ENCODE results near the gene KLHL3. TPM values are rescaled to one million over a fixed set of nuclear protein-coding genes. Genes with fewer than 3 reads are reported as not detected.
"Not testable (repeated sequence)": the region's sequence is repeated elsewhere in the genome, so short reads cannot be mapped to it uniquely, and the experiment has no call there.

KLHL3 gene
- 1 to 10 TPM; 1.9 to 8.5 (median 3.3) TPM for total RNA-seq
- long read RNA-seq, partial matches to known transcripts: 0 of 2 reads
- long read RNA-seq, other reads (novel, unspliced or antisense): 2 of 2 reads

DNA sequence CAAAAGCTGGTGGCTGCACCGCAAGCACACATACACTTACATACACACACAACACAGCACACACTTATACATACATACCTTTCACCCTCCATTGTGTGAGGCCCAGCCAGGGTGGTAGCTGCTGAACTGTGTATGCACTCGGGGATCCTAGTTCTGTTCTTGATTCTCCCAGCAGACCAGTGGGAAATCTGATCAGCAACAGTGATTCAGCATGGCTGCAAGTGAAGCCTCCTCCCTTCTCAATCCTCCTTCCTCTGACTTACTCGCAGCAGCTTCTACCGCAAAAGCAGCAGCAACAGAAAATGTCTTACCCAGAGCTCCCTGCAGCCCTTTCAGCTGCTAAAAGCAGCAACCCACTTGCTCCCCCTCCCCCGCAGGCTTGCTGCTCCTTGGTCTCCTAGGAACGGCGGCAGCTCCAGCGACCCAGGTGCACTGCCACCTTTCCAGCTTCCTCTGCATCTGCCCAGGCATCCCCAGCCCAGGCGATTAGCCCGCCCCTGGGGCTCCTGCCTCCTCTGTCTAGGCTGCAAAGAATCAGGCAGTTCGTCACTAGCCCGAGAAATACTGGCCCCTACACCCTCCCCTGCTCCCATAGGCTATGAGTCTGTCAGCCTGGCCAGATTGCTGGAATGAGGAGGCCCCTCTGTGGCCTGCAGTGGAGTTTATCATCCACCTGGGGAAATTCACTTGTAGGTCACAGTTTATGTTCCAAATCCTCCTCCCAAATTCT, at the start of gene KLHL3:
Gene KLHL3 (minus strand): TSS at position 535 of the 730 bp plus-strand sequence. CDS start 443 bp downstream, at position 92.
- Histone ChIP-seq H3K27me3 (no peaks in the 10 kb centered on the region), H3K4me1 (peaks cover 0 to 43% (median 4%) of the 10 kb centered on the region in 4 donors), H3K4me3 (peak within 1 kb of the TSS; percentile 23 to 60 (median 48)), H3K27ac (peak within 1 kb of the TSS; percentile 17 to 67 (median 67)), H3K9me3 (no peaks in the 10 kb centered on the region), H3K36me3 (no peaks in the 10 kb centered on the region)
- ATAC-seq (peak; percentile 56 to 78 (median 68)), DNase-seq (peak; percentile 43 to 65 (median 64))
- peak in 3 of 4 donors; percentile 28 to 53 (median 47) for TF ChIP-seq CTCF (IDR thresholded peaks at IDR 0.05)
- TF ChIP-seq POLR2A (IDR thresholded peaks at IDR 0.05): no peak
- intact Hi-C loops (cut with DNase I): no loop called here
- whole genome bisulfite sequencing (ENCODE audit: insufficient coverage, low coverage, low lambda C conversion rate, missing lambda C conversion rate): 0% methylated on average over 9 of the region's 12 CpGs

GRCh38 chr5:137782984-137783536, 47.2 kb upstream of the KLHL3 start:
- Histone ChIP-seq H3K9me3 (no peaks in the 10 kb centered on the region), H3K27ac (no peak overlapping the region), H3K4me3 (no peak overlapping the region), H3K4me1 (no peaks in the 10 kb centered on the region), H3K27me3 (no peaks in the 10 kb centered on the region), H3K36me3 (no peaks in the 10 kb centered on the region)
- intact Hi-C loops (cut with DNase I): no loop called here
- TF ChIP-seq POLR2A (IDR thresholded peaks at IDR 0.05) (no peak), CTCF (IDR thresholded peaks at IDR 0.05) (no peak)
- WGBS (ENCODE audit: insufficient coverage, low coverage, low lambda C conversion rate, missing lambda C conversion rate): 50% methylated on average over 2 of the region's 4 CpGs
- DNase-seq (no peak), ATAC-seq (no peak)

DNA sequence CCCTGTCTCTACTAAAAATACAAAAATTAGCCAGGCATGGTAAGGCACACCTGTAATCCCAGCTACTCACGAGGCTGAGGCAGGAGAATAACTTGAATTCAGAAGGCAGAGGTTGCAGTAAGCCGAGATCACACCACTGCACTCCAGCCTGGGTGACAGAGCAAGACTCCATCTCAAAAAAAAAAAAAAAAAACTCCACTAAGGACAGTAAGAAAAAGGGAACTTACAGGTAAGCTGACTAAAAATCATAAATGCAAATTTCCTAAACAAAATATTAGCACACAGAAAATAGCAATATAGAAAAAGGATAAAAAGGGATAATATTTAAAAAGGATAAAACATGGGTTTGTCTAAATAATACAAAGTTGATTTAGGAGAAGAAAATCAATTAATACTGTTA, 46.2 kb upstream of the KLHL3 start:
- no peak for ATAC-seq
- no peak for DNase-seq
- Histone ChIP-seq H3K9me3 (no peaks in the 10 kb centered on the region), H3K4me3 (no peak overlapping the region), H3K36me3 (no peaks in the 10 kb centered on the region), H3K4me1 (no peaks in the 10 kb centered on the region), H3K27ac (no peak overlapping the region), H3K27me3 (no peaks in the 10 kb centered on the region)
- TF ChIP-seq CTCF (IDR thresholded peaks at IDR 0.05) (no peak), POLR2A (IDR thresholded peaks at IDR 0.05) (no peak)
- 100% methylated on average over 2 of the region's 2 CpGs for WGBS (ENCODE audit: insufficient coverage, low coverage, low lambda C conversion rate, missing lambda C conversion rate)
- intact Hi-C loops (cut with DNase I): no loop called here

- H3K36me3 ChIP-seq: no peaks in the 10 kb centered on the region
- no peaks in the 10 kb centered on the region for H3K27me3 ChIP-seq
- WGBS (ENCODE audit: insufficient coverage, low coverage, low lambda C conversion rate, missing lambda C conversion rate): 42% methylated on average over 2 of the region's 2 CpGs
- H3K4me3 ChIP-seq: no peak overlapping the region
- ATAC-seq (peak; percentile 48 to 74 (median 60)), DNase-seq (no peak)
- H3K9me3 ChIP-seq: no peaks in the 10 kb centered on the region
- H3K4me1 ChIP-seq: no peaks in the 10 kb centered on the region
- no peak overlapping the region for H3K27ac ChIP-seq
- peak; percentile 62 to 82 (median 80) for TF ChIP-seq CTCF (IDR thresholded peaks at IDR 0.05)
- no peak for TF ChIP-seq POLR2A (IDR thresholded peaks at IDR 0.05)
- intact Hi-C loops (cut with DNase I): no loop called here
Observed at GRCh38 chr5:137778772-137779564, 43.1 kb upstream of the KLHL3 start.

GRCh38 chr5:137767937-137768336, 32.0 kb upstream of the KLHL3 start:
- H3K27me3 ChIP-seq; H3K9me3 ChIP-seq; H3K4me1 ChIP-seq; H3K4me3 ChIP-seq; intact Hi-C loops (cut with DNase I); H3K27ac ChIP-seq; DNase-seq; ATAC-seq; H3K36me3 ChIP-seq: not testable (repeated sequence)
- WGBS (ENCODE audit: insufficient coverage, low coverage, low lambda C conversion rate, missing lambda C conversion rate): 95% methylated on average over 4 of the region's 5 CpGs

Data from right lobe of liver (tissue), 6 donors.